Sciatic nerve (tissue), 2 donors: ENCODE data around the gene AGL. TPM values are rescaled to one million over a fixed set of nuclear protein-coding genes. Genes with fewer than 3 reads are reported as not detected.
"Not testable (repeated sequence)": the region's sequence is repeated elsewhere in the genome, so short reads cannot be mapped to it uniquely, and the experiment has no call there.

ENCODE experiments used
- ATAC-seq: fragments of 200-7000 bp; cut with Tn5 transposase; one replicate; pipeline ENCODE4 v1.9.1; 2020; ENCODE audit warnings: mild to moderate bottlenecking, moderate library complexity
- DNase-seq: peaks from one replicate; pipeline ENCODE4 v3.0.0-alpha.2; 2020; ENCODE audit warnings: low spot score
- intact Hi-C: fragments of 100-400 bp; cut with DNase I; formaldehyde crosslinking; loops from one replicate; pipeline ENCODE4 v1.14.2; 2022
- total RNA-seq: library from RNA; stranded (reverse); fragmentation: NEBNext Ultra II Directional; extraction: Animal tissue kit (Norgen Biotek cat#: 25700); gene quantifications from one replicate; pipeline ENCODE4 v1.2.1, GENCODE V29; 2021
- donor health status: DM: no; HTN: no; CAD: no.
- donor health status: DM: no; HTN: no; CAD: no.

AGL gene
- total RNA-seq, 1 donor from 2014 or later = 16.9 TPM

GRCh38 chr1:99849413-99849743 lies 783 bp upstream of the AGL start:
- intact Hi-C loops = no loop called here
- peak; percentile 27 for ATAC-seq

GRCh38 chr1:99850459-99851291 lies 514 bp downstream of the AGL start:
- DNase-seq = no peak
- intact Hi-C loops = no loop called here
- no peak for ATAC-seq

More at GRCh38 chr1:99849413-99849743, 783 bp upstream of the AGL start:
- DNase-seq = no peak

- intact Hi-C loops = no loop called here
Measured at GRCh38 chr1:99851850-99852454, 1.8 kb downstream of the AGL start.

GRCh38 chr1:99852648-99853047 lies 2.5 kb downstream of the AGL start:
- ATAC-seq = peak; percentile 64
- no peak for DNase-seq
- intact Hi-C loops = no loop called here

More at GRCh38 chr1:99851850-99852454, 1.8 kb downstream of the AGL start:
- ATAC-seq (peak; percentile 56), DNase-seq (no peak)

GRCh38 chr1:99855914-99856450 lies 5.8 kb downstream of the AGL start:
- ATAC-seq = no peak
- no peak for DNase-seq
- intact Hi-C loops = no loop called here

- DNase-seq, ATAC-seq, intact Hi-C loops: not testable (repeated sequence)
Measured at GRCh38 chr1:99857041-99857440, 6.9 kb downstream of the AGL start.

GRCh38 chr1:99858286-99858685 lies 8.1 kb downstream of the AGL start:
- ATAC-seq (no peak), DNase-seq (no peak)
- intact Hi-C loops = no loop called here

- intact Hi-C loops = no loop called here
- ATAC-seq (no peak), DNase-seq (no peak)
Measured at GRCh38 chr1:99858881-99859280, 8.7 kb downstream of the AGL start.

- ATAC-seq = no peak
- no peak for DNase-seq
- intact Hi-C loops = no loop called here
Measured at GRCh38 chr1:99860703-99861102, 10.5 kb downstream of the AGL start.

- DNase-seq (no peak), ATAC-seq (no peak)
- intact Hi-C loops = no loop called here
Measured at GRCh38 chr1:99867682-99868081, 17.5 kb downstream of the AGL start.

GRCh38 chr1:99869304-99869703 lies 19.1 kb downstream of the AGL start:
- intact Hi-C loops = no loop called here
- no peak for ATAC-seq

GRCh38 chr1:99869723-99870122 lies 19.6 kb downstream of the AGL start:
- ATAC-seq (no peak), DNase-seq (no peak)
- intact Hi-C loops = no loop called here

More at GRCh38 chr1:99869304-99869703, 19.1 kb downstream of the AGL start:
- DNase-seq = no peak

- ATAC-seq (no peak), DNase-seq (no peak)
- intact Hi-C loops = no loop called here
Measured at GRCh38 chr1:99872063-99872462, 21.9 kb downstream of the AGL start.

GRCh38 chr1:99877568-99877967 lies 27.4 kb downstream of the AGL start:
- ATAC-seq (no peak), DNase-seq (no peak)
- intact Hi-C loops = no loop called here

GRCh38 chr1:99886179-99886578 lies 36.0 kb downstream of the AGL start:
- no peak for DNase-seq
- intact Hi-C loops = loop anchor here (10.0 kb wide), 1 partner anchor 59 kb away; no protein-coding TSS in a partner anchor
- no peak for ATAC-seq

GRCh38 chr1:99886841-99887240 lies 36.7 kb downstream of the AGL start:
- DNase-seq = no peak
- intact Hi-C loops = loop anchor here (10.0 kb wide), 1 partner anchor 58 kb away; no protein-coding TSS in a partner anchor
- ATAC-seq = no peak

GRCh38 chr1:99887890-99888289 lies 37.7 kb downstream of the AGL start:
- DNase-seq (no peak), ATAC-seq (no peak)
- intact Hi-C loops = loop anchor here (10.0 kb wide), 1 partner anchor 57 kb away; no protein-coding TSS in a partner anchor

GRCh38 chr1:99891997-99892396 lies 41.8 kb downstream of the AGL start:
- DNase-seq = no peak
- intact Hi-C loops = no loop called here
- no peak for ATAC-seq

- ATAC-seq, DNase-seq, intact Hi-C loops: not testable (repeated sequence)
Measured at GRCh38 chr1:99903278-99903677, 53.1 kb downstream of the AGL start.

- ATAC-seq = no peak
- intact Hi-C loops = no loop called here
Measured at GRCh38 chr1:99906535-99906934, 56.4 kb downstream of the AGL start.

More at GRCh38 chr1:99906535-99906934, 56.4 kb downstream of the AGL start:
- no peak for DNase-seq
